HUDEP-2 (cell line): ENCODE results near the gene RBFOX1.
"Not testable (repeated sequence)": the region's sequence is repeated elsewhere in the genome, so short reads cannot be mapped to it uniquely, and the experiment has no call there.

Source experiments
- DNase-seq, 76 experiments: peaks; one replicate each; lab custom pipeline; 2025; ENCODE audit not compliant: unreplicated experiment in 76 of 76; lab: John Stamatoyannopoulos, UW

Gene RBFOX1

DNA sequence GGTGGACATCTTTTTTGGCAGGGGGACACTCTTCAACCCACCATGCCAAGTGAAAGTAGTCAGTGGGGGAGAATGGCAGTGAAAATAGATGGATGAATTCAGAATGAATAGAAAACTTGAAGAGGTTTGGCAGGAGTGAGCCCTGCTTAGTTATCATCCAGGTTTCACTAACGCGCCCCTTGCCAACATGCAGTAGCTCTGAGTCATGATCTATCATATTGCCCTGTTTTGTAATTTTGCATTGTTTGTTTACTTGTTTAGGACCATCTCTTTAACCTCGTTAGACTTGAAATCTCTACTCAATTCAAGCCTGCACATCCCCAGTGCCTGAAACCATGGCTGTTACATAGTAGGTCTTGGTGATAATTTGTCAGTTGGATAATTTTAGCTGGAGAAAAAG is 116.7 kb downstream of the RBFOX1 start:
- DNase-seq = no peak

DNA sequence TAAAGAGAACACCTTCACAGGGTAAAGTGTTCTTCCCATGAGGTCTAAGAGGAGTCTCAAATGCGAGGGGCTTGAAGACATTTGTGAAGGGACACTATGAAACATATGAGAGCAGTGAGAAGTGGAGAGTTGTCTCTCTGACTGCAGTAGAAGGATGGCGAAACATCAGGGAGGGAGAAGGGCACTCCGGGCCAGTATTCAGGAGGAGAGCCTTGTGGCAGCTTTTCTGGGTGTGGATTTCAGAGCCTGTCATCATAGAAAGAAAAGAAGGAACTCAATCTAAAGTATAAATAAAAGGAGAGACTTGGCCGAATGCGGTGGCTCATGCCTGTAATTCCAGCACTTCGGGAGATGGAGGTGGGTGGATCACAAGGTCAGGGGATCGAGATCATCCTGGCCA is 117.2 kb downstream of the RBFOX1 start:
- DNase-seq = no peak

DNA sequence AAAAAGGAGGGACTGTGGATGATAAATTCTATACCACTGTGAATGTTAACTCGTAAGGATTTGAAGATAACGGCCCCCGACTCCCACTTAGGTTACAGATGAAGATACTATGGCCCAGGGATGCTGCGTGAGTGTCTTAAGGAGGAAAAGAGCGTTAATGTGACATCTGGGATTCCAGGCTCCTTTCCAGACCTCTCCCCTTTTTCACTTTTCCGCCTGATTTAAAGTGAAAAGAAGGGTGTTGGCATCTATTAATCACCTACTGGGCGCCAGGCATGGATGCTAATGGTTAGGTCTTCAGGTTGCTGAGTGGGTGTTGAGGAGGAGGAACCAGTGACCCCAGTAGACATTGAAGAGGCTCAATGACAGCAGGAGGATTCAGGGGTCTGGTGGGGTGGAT is 117.8 kb downstream of the RBFOX1 start:
- no peak for DNase-seq

DNA sequence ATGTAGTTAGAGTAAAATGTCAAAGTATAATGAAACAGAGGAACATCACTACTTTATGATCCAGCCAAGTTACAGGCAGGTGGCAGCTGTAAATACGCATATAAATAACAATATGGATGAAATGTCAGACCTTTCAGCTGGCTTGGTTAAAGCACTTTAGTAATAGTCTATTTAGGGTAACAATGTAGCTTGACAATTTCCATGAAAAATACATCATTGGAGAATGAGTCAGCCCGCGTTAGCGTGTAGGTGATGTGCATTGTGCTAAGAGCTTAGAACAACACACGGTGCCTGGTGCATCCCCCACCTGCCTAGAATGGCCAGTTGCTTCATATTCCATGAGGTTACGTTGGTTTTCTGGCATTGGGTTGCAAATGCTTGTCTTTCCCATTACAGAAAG is 119.4 kb downstream of the RBFOX1 start:
- DNase-seq = no peak

DNA sequence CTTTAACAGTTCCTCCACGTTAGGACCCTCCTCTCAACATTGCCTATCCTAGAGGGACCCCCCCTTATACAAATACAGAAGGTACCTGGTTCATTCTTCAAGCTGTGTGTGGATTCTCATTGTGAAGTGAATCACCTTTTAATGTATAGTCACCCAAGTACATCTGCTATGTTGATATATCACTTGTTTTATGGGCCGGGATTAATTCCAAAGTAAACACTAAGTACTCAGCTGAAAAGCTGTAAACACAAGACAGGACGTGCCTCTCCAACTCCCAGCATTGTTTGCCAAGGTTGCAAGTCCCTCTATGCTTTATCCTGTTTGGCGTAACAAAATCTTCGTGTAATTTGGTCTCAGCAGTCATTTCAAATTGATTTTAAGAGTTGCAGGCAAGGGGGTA is 123.6 kb downstream of the RBFOX1 start:
- no peak for DNase-seq

DNA sequence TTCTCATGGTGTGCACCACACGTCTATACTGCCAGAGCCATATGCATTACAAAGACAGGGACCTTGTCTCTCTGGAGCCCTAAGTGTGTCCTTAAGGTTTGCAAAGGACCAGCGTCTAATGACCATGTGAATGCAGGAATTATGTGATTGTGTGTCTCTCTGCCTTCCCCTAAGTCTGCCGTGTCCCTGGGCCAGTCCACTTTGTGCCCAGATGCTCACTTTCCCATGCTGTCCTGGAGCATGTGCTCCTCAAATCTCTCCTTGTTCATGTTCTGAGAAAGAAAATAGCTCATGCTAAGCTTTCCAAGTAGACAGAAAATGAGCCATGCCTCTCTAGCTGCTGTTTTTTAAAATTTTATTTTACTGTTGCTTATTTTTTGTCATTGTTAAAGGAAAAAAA is 125.5 kb downstream of the RBFOX1 start:
- DNase-seq = no peak

DNA sequence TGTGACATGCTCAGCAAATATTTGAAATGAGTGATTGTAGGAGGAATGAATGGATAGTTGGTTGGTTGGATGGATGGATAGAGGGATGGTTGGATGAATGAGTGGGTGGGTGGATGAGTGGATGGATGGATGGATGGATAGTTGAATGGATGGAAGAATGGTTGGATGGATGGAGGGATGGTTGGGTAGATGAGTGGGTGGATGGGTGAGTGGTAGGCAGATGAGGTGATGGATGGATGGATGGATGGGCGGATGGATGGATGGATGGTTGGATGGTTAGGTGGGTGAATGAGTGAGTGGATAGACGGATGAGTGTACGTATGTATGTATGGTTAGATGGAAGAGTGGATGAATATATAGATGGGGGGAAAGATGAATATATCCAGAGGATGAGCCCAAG is 137.7 kb downstream of the RBFOX1 start:
- DNase-seq = no peak

DNA sequence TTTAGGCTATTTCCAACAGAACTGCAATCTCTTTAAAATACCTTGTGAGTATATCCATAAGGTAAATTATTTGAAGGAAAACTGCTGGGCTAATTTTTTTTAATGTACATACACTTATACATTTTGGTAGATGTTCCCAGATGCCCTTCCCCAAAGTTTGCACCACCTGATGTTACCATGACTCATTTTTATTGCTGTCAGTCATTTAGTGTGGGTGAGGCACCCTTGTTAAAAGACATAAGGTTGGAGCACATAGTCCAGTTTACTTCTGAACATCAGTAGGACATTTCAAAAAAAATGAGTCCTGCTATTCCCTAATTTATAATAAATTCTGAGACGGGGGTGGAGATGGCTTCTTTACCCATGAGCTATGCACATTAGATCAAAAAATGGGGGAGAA is 138.6 kb downstream of the RBFOX1 start:
- DNase-seq = no peak

DNA sequence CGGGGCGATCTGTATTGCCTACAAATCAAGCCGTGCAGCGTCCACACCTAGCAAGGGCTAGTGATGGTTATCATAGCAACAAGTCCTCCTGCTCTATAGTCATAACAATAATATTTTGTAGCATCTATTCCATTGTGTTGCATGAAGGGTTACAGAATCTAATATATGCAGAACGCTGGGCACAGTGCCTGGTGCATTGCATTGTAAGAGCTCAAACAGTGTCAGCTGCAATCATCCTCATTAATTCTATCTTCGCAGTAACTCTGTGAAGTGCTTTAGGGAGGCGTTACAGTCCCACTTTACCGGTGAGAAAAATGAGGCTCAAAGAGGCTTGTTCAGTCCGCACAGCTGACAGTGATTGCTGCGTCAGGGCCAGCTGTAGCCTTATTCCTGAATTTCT is 149.4 kb downstream of the RBFOX1 start:
- DNase-seq = no peak

DNA sequence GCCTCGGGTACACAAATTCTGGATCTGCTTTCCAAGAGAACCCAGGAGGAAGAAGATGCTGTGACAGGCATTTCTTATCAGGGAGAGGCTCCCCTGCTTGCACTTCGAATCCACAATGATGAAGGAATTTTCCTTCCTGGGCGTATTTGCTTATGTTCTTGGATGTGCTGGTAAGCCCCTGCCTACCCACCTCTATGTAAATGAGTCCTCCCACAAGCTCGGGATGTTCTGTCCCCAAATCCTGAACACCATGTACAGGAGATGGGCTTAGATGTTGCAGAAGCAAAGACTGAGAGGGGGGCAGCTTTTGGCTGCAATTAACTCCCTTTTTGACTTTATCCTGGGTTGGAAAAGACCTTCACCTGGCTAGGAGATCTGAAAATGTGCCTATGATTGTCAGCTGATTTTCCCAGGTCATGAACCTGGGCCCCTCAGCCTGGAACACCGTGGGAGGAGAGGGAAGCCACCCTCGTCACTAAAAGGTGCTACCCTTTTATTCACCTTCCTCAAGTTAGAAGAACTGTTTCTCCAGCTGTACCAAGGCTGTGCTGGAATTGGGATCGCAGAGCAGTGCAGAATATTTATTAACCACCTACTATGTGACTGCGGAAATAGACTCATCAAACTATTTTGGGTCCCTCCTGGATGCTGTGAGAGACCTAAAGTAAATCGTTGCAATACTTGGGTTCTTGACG is 150.1 kb downstream of the RBFOX1 start:
- DNase-seq = no peak

DNA sequence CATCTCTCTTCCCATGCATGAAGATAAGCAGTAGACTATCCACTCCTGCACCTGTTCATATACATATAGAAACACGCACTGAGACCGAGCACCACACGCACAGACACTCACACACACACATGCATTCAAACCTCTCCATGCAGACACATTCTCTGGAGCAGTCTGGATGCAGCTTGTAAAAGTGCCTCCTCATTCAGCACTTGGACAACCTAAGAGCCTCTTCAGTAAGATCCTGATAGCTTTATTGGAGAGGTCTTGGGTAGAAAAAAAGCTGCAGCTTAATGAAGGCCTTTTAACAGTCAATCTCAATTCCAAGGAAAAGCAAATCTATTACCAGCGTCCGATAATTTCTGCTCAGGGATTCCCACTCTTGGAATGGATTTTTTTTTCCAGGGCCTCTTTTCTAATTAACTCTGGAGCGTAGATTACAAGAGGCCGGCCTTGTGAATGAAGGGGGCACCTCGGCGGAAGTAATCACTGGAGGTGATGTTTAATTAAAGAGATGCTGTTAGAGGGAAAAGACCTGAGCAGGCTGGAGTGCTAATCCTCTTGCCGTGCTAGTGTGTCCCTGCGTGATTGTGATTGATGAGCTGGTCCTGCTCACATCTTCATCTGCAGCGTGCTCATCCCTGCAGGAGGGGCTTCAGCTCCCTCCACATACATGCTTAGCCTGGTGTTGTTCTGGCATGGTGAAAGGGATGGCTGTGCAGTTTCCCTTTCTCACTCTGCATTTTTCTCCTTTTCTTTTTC is 155.1 kb downstream of the RBFOX1 start:
- no peak for DNase-seq

DNA sequence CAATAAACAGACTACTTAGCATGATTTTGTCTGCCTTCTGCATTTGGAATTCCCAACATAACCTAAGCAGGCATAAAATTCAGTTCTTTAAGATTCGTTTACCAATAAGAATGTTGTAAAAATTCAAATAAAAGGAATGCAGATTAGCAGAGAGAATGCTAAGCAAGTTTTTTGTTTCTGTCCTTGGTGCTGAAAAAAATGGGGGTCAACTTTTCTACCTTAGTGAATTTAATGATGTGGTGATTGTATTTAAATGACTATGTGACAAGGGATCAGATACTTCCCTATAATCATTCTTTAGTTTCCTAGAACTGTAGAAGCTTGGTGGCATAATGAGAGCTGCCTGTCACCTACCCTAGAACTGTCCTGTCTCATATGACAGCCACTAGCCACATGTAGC is 159.5 kb downstream of the RBFOX1 start:
- DNase-seq = no peak

DNA sequence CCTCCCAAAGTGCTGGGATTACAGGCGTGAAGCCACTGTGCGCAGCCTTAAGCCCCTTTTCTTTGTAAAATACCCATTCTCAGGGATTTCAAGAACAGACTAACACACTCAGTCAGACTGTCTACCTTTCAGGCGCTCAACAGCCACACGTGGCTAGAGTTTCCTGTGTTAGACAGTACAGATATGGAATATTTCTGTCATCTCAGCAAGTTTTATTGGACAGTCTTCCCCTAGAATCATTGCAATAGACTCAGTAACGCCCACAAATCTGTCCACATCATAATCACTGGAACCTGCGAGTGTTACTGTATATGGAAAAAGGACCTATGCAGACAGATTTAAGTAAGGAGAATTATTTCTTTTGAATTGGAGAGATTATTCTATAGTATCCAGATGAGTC is 160.5 kb downstream of the RBFOX1 start:
- DNase-seq = no peak

DNA sequence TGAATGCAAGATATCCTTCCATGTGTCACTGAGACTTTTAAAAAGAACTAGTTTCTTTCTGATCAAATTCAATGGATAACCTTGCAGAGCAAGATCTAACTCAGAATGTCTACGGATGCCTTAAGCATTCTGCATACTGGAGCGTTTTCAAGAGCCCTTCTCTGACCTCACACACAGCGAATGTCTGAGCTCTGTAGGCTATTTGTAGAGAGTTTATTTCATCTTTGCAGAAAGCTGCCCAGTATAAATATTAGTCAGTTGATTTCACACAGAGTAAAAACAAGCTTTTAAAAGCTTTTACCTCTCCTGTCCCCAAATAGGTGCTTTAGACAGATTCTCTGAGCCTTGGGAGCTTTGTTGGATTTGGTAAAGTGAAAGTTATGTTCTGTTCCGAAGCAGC is 165.0 kb downstream of the RBFOX1 start:
- no peak for DNase-seq

DNA sequence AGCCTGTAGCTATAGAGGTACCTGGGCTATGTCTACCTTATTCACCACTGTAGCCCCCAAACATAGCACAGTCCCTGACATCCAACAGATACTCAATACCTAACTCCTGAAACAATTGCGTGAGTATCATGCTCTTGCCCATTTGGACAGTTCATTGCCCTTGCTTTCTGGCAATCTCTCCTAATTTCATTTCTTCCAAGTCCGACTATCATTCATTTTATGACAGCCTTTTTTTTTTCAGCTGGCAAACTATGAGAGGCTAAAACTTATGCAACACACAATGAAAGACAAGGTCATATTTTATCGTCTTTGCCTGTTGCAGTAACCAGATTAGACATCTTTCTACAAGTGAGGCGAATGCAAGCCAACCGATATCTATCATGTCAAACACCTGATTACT is 169.2 kb downstream of the RBFOX1 start:
- no peak for DNase-seq

DNA sequence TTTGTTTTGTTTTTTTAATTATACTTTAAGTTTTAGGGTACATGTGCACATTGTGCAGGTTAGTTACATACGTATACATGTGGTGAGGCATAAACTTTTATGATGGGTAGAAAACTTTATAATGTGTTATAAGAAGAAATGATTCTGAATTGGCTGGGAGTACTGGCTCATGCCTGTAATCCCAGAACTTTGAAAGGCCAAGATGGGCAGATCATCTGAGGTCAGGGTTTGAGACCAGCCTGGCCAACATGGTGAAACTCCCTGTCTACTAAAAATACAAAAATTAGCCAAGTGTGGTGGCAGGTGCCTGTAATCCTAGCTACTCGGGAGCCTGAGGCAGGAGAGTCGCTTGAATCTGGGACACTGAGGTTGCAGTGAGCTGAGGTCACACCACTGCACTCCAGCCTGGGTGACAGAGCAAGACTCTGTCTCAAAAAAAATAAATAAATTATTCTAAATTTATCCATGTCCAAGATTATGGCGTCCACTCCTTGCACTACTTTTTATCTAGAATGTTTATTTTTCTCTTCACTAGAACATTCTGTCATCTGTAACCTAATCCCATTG is 170.0 kb downstream of the RBFOX1 start:
- not testable (repeated sequence) for DNase-seq

DNA sequence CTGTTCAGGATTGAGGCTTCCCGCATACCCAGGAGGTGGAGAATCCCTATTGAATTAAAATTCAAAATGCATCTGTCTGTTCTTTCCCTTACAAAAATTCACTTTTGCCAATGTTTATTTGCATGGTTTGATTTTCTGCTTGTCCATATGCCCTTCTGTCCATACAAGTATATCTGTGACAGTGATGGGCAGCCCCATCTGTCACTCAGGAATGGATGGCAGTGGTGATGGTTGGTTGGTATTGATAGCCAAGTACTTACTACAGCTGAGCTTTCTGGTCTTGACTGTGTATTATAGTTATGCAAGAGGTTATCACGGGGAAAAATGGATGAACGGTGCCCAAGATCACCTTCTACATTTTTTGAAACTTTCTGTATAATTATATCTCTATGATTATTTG is 171.0 kb downstream of the RBFOX1 start:
- DNase-seq = no peak

DNA sequence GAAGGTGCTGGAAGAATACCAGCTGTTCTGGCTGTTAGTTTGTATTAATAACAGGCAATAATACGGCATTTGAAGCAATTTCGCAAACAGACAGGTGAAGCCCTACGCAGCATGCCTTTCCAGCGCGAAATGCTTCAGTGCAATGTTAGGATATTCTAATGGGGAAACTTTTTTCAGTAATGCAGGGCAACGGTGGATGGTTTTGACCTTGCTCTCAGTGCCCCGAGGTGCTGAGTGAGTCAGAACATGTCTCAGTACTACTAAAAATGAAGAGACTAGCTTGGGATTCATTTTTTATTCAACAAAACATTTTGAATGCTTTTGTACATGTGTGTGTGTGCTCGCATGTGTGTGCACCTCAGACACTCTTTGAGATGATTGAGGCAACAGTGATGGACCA is 172.2 kb downstream of the RBFOX1 start:
- no peak for DNase-seq

DNA sequence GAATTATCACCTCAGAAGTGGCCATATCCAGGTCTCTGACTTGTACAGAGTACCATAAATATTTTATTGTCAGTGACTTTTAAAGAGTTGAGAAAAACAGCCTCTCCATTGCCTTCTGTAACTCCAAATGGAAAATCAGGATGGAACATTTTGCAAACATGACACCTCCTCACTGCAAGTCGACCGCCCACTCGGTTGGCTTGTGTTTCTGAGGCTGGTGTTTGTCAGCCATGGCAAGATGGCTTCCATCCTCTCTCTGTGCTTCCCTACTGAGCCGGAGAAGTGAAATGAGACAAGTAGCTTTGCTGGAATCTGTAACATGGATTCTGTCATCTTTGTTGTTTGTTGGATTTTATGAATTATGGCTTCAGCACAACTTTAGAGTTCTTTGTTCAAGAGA is 172.8 kb downstream of the RBFOX1 start:
- DNase-seq = no peak

DNA sequence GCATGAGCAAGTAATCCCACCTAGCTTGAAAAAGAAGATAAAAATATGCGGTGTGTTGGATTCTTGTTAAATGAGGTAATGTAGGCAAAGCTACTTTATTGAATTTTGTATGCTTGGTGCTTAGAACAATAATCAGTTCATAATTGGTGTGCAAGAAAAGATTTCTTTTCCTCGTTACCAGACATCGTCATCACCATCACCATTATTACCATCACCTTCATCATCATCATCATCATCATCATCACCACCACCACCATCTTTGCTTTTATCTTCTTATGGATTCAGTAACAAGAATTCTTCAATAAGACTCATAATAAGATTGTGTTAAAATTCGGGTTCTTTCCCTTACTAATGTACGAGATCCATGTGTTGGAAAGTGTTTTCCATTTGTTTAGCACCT is 173.7 kb downstream of the RBFOX1 start:
- DNase-seq = no peak

DNA sequence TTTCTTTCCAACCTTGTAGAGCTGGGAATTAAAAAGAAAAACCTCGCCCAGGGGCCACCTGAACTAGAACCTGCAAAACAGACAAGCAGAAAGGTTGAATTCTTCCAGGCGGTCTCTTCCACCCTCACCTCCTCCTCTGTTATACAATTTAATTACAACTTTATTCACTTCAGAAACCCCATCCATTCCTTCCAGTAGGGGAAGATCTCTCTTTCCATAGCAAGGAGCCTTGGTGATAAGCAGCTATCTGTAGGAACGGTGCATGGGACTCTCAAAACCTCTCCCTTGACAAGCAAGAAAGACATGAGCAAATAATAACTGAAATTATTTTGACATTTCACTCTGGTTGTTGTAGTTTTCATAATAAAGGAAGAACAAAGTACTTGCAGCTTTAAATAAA is 176.0 kb downstream of the RBFOX1 start:
- DNase-seq = no peak

DNA sequence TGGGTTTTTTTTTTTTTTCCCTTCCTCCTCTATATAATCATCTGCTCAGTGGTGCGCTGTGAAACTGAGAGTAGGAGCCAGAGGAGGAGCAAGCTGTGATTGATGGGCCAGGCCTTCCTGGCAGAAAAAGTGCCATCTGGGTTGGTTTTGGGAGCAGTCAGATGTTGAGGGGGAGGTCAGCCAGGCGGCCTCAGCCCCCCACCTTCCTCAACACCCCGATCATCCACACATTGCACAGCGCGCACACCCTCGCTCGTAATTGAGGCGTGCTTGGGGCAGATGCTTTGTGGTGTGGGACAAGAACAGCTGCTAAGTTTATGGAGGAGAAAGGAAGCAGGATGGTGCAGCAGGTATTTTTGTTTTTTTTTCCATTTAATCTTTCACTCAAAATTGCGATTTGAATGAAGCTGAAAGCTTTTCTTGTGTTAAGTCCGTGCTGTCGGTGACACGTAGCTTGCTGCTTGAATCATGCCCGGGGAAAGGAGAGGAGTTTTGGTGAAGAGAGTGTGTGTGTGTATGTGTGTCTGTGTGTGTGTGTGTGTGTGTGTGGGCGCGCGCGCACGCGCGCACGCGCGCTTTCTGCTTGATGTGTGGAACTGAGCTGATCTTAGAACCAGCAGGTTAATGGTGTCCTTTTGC is 177.4 kb downstream of the RBFOX1 start:
- DNase-seq = no peak
